HG02571 (cell line): ENCODE measurements around the gene C3.
A peak's percentile ranks its signal among the peaks of the same experiment; 100 is the strongest.

ENCODE experiments used
- ATAC-seq: cut with Tn5 transposase; IDR thresholded peaks from one replicate; pipeline ENCODE4 v1.9.1; 2021; ENCODE audit warnings: mild to moderate bottlenecking, moderate library complexity; ENCODE audit not compliant: unreplicated experiment

The C3 gene

GRCh38 chr19:6745965-6746364, 25.5 kb upstream of the C3 start:
- ATAC-seq = no peak

GRCh38 chr19:6744381-6745301, 24.2 kb upstream of the C3 start:
- no peak for ATAC-seq

- ATAC-seq = no peak
These were observed 23.4 kb upstream of the C3 start for GRCh38 chr19:6743714-6744380.

GRCh38 chr19:6743066-6743465, 22.6 kb upstream of the C3 start:
- no peak for ATAC-seq

GRCh38 chr19:6740589-6741343, 20.3 kb upstream of the C3 start:
- no peak for ATAC-seq

- no peak for ATAC-seq
These were observed 19.6 kb upstream of the C3 start for GRCh38 chr19:6739883-6740588.

- no peak for ATAC-seq
These were observed 19.0 kb upstream of the C3 start, which contains the start of gene TRIP10 for GRCh38 chr19:6739390-6739882. Gene TRIP10 (plus strand): TSS chr19:6739680. CDS start chr19:6739762, 82 bp downstream.

- ATAC-seq = no peak
These were observed 18.4 kb upstream of the C3 start for GRCh38 chr19:6738787-6739389.

GRCh38 chr19:6737873-6738786, 17.7 kb upstream of the C3 start:
- peak; percentile 1 for ATAC-seq

GRCh38 chr19:6737284-6737872, 16.9 kb upstream of the C3 start, which contains the start of gene GPR108:
Gene GPR108 (minus strand): TSS chr19:6737580. CDS start chr19:6737576, 4 bp downstream.
- ATAC-seq = peak; percentile 68

GRCh38 chr19:6736917-6737283, 16.4 kb upstream of the C3 start:
- no peak for ATAC-seq

GRCh38 chr19:6736169-6736916, 15.9 kb upstream of the C3 start:
- no peak for ATAC-seq

- no peak for ATAC-seq
These were observed 14.9 kb upstream of the C3 start for GRCh38 chr19:6735181-6735911.

- ATAC-seq = no peak
These were observed 13.7 kb upstream of the C3 start for GRCh38 chr19:6734096-6734696.

- ATAC-seq = no peak
These were observed 13.1 kb upstream of the C3 start for GRCh38 chr19:6733338-6734095.

- no peak for ATAC-seq
These were observed 12.4 kb upstream of the C3 start for GRCh38 chr19:6732803-6733337.
